ENCODE data around the gene P2RX2.

DNA sequence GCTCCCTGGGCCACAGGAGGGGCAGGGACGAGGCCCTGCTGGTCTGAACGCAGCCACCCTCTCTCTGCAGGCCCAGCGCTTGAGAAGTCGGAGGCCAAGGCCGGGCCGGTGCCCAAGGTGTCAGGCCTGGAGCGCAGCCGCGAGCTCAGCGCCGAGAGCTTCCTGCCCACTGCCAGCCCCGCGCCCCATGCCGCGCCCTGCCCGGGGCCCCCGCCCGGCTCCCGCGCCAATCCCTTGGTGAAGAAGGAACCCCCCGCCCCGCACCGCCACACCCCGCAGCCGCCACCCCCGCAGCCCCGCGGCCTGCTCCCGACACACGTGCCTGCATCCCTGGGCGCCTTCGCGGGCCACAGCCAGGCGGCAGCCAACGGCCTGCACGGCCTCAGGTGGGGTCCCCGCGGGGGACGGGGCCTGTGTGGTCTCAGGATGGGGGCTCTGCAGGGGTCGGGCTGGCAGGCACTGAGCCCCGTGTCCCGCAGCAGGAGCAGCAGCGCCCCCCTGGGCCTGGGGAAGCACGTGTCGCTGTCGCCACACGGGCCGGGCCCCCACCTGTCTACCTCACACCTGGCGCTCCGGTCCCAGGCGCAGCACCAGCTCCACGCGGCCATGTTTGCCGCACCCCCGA is 48.6 kb upstream of the P2RX2 start:
- no peak for TF ChIP-seq EZH2 (IDR thresholded peaks at IDR 0.05; ENCODE audit: low read length, missing control alignments)
- TF ChIP-seq, protein P1, sequence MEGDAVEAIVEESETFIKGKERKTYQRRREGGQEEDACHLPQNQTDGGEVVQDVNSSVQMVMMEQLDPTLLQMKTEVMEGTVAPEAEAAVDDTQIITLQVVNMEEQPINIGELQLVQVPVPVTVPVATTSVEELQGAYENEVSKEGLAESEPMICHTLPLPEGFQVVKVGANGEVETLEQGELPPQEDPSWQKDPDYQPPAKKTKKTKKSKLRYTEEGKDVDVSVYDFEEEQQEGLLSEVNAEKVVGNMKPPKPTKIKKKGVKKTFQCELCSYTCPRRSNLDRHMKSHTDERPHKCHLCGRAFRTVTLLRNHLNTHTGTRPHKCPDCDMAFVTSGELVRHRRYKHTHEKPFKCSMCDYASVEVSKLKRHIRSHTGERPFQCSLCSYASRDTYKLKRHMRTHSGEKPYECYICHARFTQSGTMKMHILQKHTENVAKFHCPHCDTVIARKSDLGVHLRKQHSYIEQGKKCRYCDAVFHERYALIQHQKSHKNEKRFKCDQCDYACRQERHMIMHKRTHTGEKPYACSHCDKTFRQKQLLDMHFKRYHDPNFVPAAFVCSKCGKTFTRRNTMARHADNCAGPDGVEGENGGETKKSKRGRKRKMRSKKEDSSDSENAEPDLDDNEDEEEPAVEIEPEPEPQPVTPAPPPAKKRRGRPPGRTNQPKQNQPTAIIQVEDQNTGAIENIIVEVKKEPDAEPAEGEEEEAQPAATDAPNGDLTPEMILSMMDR (conservative IDR thresholded peaks at IDR 0.05 in 1 of 2, IDR thresholded peaks at IDR 0.05 in 1 of 2; ENCODE audit: low read depth in 1 of 2, low read length in 2 of 2): no peak

All from fibroblast of lung (primary cell).